K562 (cell line): ENCODE results near the gene PARD3. TPM values are rescaled to one million over a fixed set of nuclear protein-coding genes. Genes with fewer than 3 reads are reported as not detected.

Experiments
- ATAC-seq: fragments of 200-7000 bp; cut with Tn5 transposase; 3 replicates; pipeline ENCODE4 v1.9.1; 2020; ENCODE audit warnings: moderate library complexity
- BruUV-seq: library from RNA; stranded (reverse); fragments of 400-500 nt; replicated peaks from 2 replicates; lab custom pipeline; 2021; lab: Mats Ljungman, UMichigan
- CTCF ChIA-PET: fragments of 300-600 bp; formaldehyde crosslinking; extraction: SDS; loops from one replicate; lab custom pipeline; 2021; ENCODE audit warnings: low intra/inter-chr PET ratio; lab: Yijun Ruan, JAX
- POLR2A ChIA-PET: fragments of 300-600, 350-650 bp; sonication (Branson Sonifier 250); formaldehyde crosslinking; extraction: SDS; loops from one replicate; lab custom pipeline; 2021; ENCODE audit warnings: antibody characterized with exemption, inconsistent platforms; lab: Yijun Ruan, JAX
- DNase-seq, 4 experiments: peaks; one replicate each; pipeline versions ENCODE4 v3.0.0 to v3.0.0-alpha.2; 2011 to 2018; ENCODE audit warnings: low spot score in 3 of 4, mixed read lengths in 3 of 4; ENCODE audit errors: extremely low read depth in 1 of 4
- FAIRE-seq: peaks from 2 replicates; lab custom pipeline; 2011; peaks lifted over from hg19 to GRCh38; lab: Jason Lieb, UNC
- H2AFZ ChIP-seq: 2 replicates; pipeline ENCODE4 v1.6.0; 2011; ENCODE audit warnings: low read depth, low read length, control low read depth, inconsistent platforms
- H3K27ac ChIP-seq: fragments of 200-600 bp; 3 replicates; pipeline ENCODE4 v1.8.0; 2011; ENCODE audit warnings: low read depth, mild to moderate bottlenecking, control low read depth, inconsistent platforms, low read length, moderate library complexity, mixed read lengths; ENCODE audit errors: extremely low read depth
- H3K27me3 ChIP-seq, 2 experiments: fragments of 300-600 bp in 1 of 2; 2 replicates in 1 of 2; 3 replicates in 1 of 2; pipeline versions ENCODE4 v1.6.0 to v1.8.0; 2011; ENCODE audit warnings: inconsistent platforms in 2 of 2, low read length in 2 of 2, mild to moderate bottlenecking in 1 of 2, mixed read lengths in 1 of 2, moderate library complexity in 1 of 2; ENCODE audit not compliant: control insufficient read depth in 2 of 2, insufficient read depth in 2 of 2
- H3K36me3 ChIP-seq: fragments of 300-600 bp; 3 replicates; pipeline ENCODE4 v1.8.0; 2011; ENCODE audit warnings: mild to moderate bottlenecking, low read length, inconsistent platforms; ENCODE audit not compliant: control insufficient read depth, insufficient read depth
- H3K4me1 ChIP-seq, 2 experiments: fragments of 200-600 bp in 1 of 2; replicated peaks in 1 of 2; 2 replicates in 1 of 2; 3 replicates in 1 of 2; pipeline versions ENCODE4 v1.5.1 to v1.8.0; 2011; ENCODE audit warnings: inconsistent platforms in 2 of 2, low read length in 2 of 2, mild to moderate bottlenecking in 1 of 2, mixed read lengths in 1 of 2, moderate library complexity in 1 of 2; ENCODE audit not compliant: control insufficient read depth in 2 of 2, insufficient read depth in 2 of 2
- H3K4me2 ChIP-seq: 2 replicates; pipeline ENCODE4 v1.6.1; 2011; ENCODE audit warnings: low read length, control low read depth, inconsistent platforms, mixed read lengths; ENCODE audit not compliant: insufficient read depth
- H3K4me3 ChIP-seq: fragments of 200-600 bp; sonication (generic), shearing (Covaris generic); 2 replicates; pipeline ENCODE4 v1.5.1; 2016; ENCODE audit warnings: control low read depth, inconsistent platforms
- H3K79me2 ChIP-seq: fragments of 200-600 bp; 3 replicates; pipeline ENCODE4 v1.8.0; 2011; ENCODE audit warnings: low read length, inconsistent platforms; ENCODE audit not compliant: control insufficient read depth, insufficient read depth
- H3K9ac ChIP-seq, 2 experiments: 2 replicates each; pipeline versions ENCODE4 v1.6.0 to v1.6.1; 2011; ENCODE audit warnings: low read depth in 2 of 2, low read length in 2 of 2, control low read depth in 1 of 2, inconsistent platforms in 1 of 2, mild to moderate bottlenecking in 1 of 2, mixed read lengths in 1 of 2; ENCODE audit not compliant: insufficient read depth in 1 of 2
- H3K9me1 ChIP-seq: one replicate; pipeline ENCODE4 v1.6.0; 2011; ENCODE audit warnings: inconsistent platforms, mild to moderate bottlenecking, low read length, moderate library complexity; ENCODE audit not compliant: control insufficient read depth, insufficient read depth
- H3K9me3 ChIP-seq: replicated peaks from 2 replicates; pipeline ENCODE4 v1.5.1; 2011; ENCODE audit warnings: low read depth, low read length, inconsistent platforms; ENCODE audit not compliant: control insufficient read depth, insufficient read depth
- H4K20me1 ChIP-seq: replicated peaks from 2 replicates; pipeline ENCODE4 v1.6.1; 2011; ENCODE audit warnings: low read length, inconsistent platforms, mixed read lengths; ENCODE audit not compliant: control insufficient read depth, insufficient read depth
- CBFA2T2 ChIP-seq: fragments of 450-650 bp; conservative IDR thresholded peaks from 2 replicates; pipeline ENCODE4 v1.6.1; 2017; ENCODE audit warnings: mild to moderate bottlenecking
- FOXJ2 ChIP-seq: fragments of 200-800 bp; sonication (Bioruptor generic); IDR thresholded peaks from 2 replicates; pipeline ENCODE4 v1.6.1; 2016; ENCODE audit warnings: missing genetic modification characterization, missing compliant biosample characterization
- HINFP ChIP-seq: fragments of 450-650 bp; conservative IDR thresholded peaks from 2 replicates; pipeline ENCODE4 v1.6.1; 2016; ENCODE audit warnings: missing genetic modification characterization, low read depth, mild to moderate bottlenecking, control low read depth, missing compliant biosample characterization
- HMGXB4 ChIP-seq: sonication (generic); formaldehyde crosslinking; IDR thresholded peaks from 2 replicates; pipeline ENCODE4 v1.8.1; 2023; ENCODE audit warnings: mild to moderate bottlenecking, missing genetic modification reagents
- OTX1 ChIP-seq: fragments of 450-650 bp; formaldehyde crosslinking; IDR thresholded peaks from 2 replicates; pipeline ENCODE4 v1.4.0; 2022; ENCODE audit warnings: mild to moderate bottlenecking
- SP2 ChIP-seq: IDR thresholded peaks from 2 replicates; pipeline ENCODE4 v1.6.1; 2011; ENCODE audit warnings: mild to moderate bottlenecking, low read depth, low read length, moderate library complexity; ENCODE audit not compliant: poor library complexity, severe bottlenecking; ENCODE audit errors: extremely low read depth
- ZBTB43 ChIP-seq: sonication (generic); formaldehyde crosslinking; IDR thresholded peaks from 2 replicates; pipeline ENCODE4 v1.8.0; 2023; ENCODE audit warnings: mild to moderate bottlenecking, missing genetic modification reagents
- ZNF143 ChIP-seq: sonication (generic); formaldehyde crosslinking; IDR thresholded peaks from 2 replicates; pipeline ENCODE4 v1.9.0; 2022; ENCODE audit warnings: mild to moderate bottlenecking, missing genetic modification reagents
- ZNF24 ChIP-seq: fragments of 450-650 bp; IDR thresholded peaks from 2 replicates; pipeline ENCODE4 v1.6.1; 2016
- ZNF274 ChIP-seq: IDR thresholded peaks from 2 replicates; pipeline ENCODE4 v1.6.1; 2011; ENCODE audit warnings: low read depth, mild to moderate bottlenecking, low read length, moderate library complexity, borderline replicate concordance
- ZNF57 ChIP-seq: fragments of 450-650 bp; formaldehyde crosslinking; IDR thresholded peaks from 2 replicates; pipeline ENCODE4 v1.4.0; 2020; ENCODE audit warnings: mild to moderate bottlenecking, moderate library complexity
- ZNF696 ChIP-seq: fragments of 250-450 bp; sonication (Bioruptor Pico); conservative IDR thresholded peaks from 2 replicates; pipeline ENCODE4 v1.4.0; 2020; ENCODE audit warnings: mild to moderate bottlenecking, moderate library complexity
- WGBS: fragments of 100-300 bp; shearing (Covaris generic); methylation state at CpG from one replicate; pipeline ENCODE4 v1.1.6; 2016; ENCODE audit warnings: low coverage, mixed read lengths; ENCODE audit not compliant: insufficient coverage; ENCODE audit errors: missing lambda C conversion rate; 5-methylcytosine and 5-hydroxymethylcytosine counted together
- in situ Hi-C: fragments of 300-500 bp; cut with MboI; formaldehyde crosslinking; loops from 4 replicates; pipeline ENCODE4 v1.15.0; 2018; ENCODE audit warnings: inconsistent platforms, mixed read lengths
- intact Hi-C: fragments of 100-400 bp; cut with micrococcal nuclease; formaldehyde crosslinking; loops from 2 replicates; pipeline ENCODE4 v1.14.2; 2022
- polyA plus RNA-seq, 8 experiments: library from polyadenylated mRNA; depleted of rRNA in 4 of 8; stranded (reverse) in 5 of 8; unstranded in 3 of 8; fragments of >200 nt; fragmentation: Nextera tagmentation in 2 of 8; fragmentation: Illumina TruSeq in 1 of 8; extraction: Ambion mirVana in 2 of 8; extraction: Trizol in 1 of 8; gene quantifications; 2 replicates each; pipeline versions ENCODE4 v1.2.1 to v1.2.3, GENCODE V29; 2011 to 2014; ENCODE audit warnings: inconsistent platforms in 1 of 8, missing spikeins in 1 of 8
- total RNA-seq, 7 experiments: library from RNA; depleted of rRNA in 6 of 7; stranded (reverse); fragments of >200 nt in 6 of 7; fragmentation: Illumina TruSeq in 2 of 7; extraction: Trizol in 2 of 7; gene quantifications; 2 replicates each; pipeline versions ENCODE4 v1.2.1 to v1.2.3, GENCODE V29; 2011 to 2021; ENCODE audit warnings: low replicate concordance in 1 of 7
- TF ChIP-seq, protein P1 (sequence below): sonication (generic); formaldehyde crosslinking; IDR thresholded peaks from 2 replicates; pipeline ENCODE4 v1.4.0; 2020; ENCODE audit warnings: mild to moderate bottlenecking, missing genetic modification reagents

PARD3 gene
- total and polyA plus RNA-seq, 9 of the 15 experiments (the other 6 are each of a cell fraction or from before 2014, with no cell fraction given), result 2.7 to 11.7 (median 7.7) TPM

- in situ Hi-C loops, result no loop called here
Measured at GRCh38 chr10:34492081-34492480, 323.0 kb downstream of the PARD3 start.

More at GRCh38 chr10:34492081-34492480, 323.0 kb downstream of the PARD3 start:
- Histone ChIP-seq H3K9me3 (no peaks in the 10 kb centered on the region), H3K9me1 (no peaks in the 10 kb centered on the region), H3K9ac (no peak overlapping the region), H3K27me3 (no peaks in the 10 kb centered on the region), H3K4me3 (no peak overlapping the region), H3K4me2 (no peak overlapping the region), H4K20me1 (no peaks in the 10 kb centered on the region), H3K4me1 (peaks cover 0 to 5% of the 10 kb centered on the region in 2 experiments; a peak in 1 of 5 replicates), H3K27ac (no peak overlapping the region), H3K36me3 (no peaks in the 10 kb centered on the region), H2AFZ (no peak overlapping the region), H3K79me2 (no peaks in the 10 kb centered on the region)
- DNase-seq (no peak), ATAC-seq (no peak), FAIRE-seq (no peak)
- TF ChIP-seq ZBTB43 (CRISPR knock-in tag) (no peak), ZNF143 (CRISPR knock-in tag) (no peak), FOXJ2 (tag) (no peak), OTX1 (CRISPR knock-in tag) (no peak), HMGXB4 (no peak), ZNF24 (no peak), CBFA2T2 (no peak), SP2 (no peak), ZNF57 (CRISPR knock-in tag) (no peak), ZNF696 (no peak), HINFP (tag) (no peak), ZNF274 (no peak)
- TF ChIP-seq, protein P1, sequence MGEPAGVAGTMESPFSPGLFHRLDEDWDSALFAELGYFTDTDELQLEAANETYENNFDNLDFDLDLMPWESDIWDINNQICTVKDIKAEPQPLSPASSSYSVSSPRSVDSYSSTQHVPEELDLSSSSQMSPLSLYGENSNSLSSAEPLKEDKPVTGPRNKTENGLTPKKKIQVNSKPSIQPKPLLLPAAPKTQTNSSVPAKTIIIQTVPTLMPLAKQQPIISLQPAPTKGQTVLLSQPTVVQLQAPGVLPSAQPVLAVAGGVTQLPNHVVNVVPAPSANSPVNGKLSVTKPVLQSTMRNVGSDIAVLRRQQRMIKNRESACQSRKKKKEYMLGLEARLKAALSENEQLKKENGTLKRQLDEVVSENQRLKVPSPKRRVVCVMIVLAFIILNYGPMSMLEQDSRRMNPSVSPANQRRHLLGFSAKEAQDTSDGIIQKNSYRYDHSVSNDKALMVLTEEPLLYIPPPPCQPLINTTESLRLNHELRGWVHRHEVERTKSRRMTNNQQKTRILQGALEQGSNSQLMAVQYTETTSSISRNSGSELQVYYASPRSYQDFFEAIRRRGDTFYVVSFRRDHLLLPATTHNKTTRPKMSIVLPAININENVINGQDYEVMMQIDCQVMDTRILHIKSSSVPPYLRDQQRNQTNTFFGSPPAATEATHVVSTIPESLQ (CRISPR knock-in tag), result no peak
- 16% methylated on average over 7 of the region's 7 CpGs for WGBS
- POLR2A ChIA-PET, result no interaction called here
- BruUV-seq, result no TSS peak
- CTCF ChIA-PET, result no interaction called here
- intact Hi-C loops, result no loop called here
